ENCODE data around the gene MACROH2A2. TPM values are rescaled to one million over a fixed set of nuclear protein-coding genes. Genes with fewer than 3 reads are reported as not detected.

The MACROH2A2 gene
- total RNA-seq, 4 donors from 2014 or later = 9.9 to 21.3 (median 15.9) TPM

DNA sequence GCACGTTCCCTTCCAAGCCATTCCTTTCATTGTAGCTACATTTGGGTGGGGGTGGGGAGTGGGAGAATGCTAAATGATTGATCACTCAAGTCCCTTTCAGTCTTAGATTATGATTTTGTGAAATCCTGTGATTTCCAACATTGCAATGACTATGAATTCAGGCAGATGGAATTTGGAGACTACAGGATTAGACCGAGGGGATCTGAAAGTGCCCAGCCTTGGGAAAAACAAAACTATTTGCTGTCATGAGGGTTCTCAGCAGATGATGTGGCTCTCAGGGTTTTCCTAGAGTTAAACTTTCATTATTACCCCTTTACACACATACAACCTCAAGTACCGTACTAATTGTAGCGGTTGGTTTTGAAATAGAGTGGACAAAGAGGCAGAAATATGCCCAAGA, 4.7 kb downstream of the MACROH2A2 start:
- no peaks in the 10 kb centered on the region for H3K36me3 ChIP-seq
- TF ChIP-seq EP300 (IDR thresholded peaks at IDR 0.05) (no peak), POLR2AphosphoS5 (IDR thresholded peaks at IDR 0.05) (no peak), POLR2A (IDR thresholded peaks at IDR 0.05) (no peak)
- TF ChIP-seq, protein P1, sequence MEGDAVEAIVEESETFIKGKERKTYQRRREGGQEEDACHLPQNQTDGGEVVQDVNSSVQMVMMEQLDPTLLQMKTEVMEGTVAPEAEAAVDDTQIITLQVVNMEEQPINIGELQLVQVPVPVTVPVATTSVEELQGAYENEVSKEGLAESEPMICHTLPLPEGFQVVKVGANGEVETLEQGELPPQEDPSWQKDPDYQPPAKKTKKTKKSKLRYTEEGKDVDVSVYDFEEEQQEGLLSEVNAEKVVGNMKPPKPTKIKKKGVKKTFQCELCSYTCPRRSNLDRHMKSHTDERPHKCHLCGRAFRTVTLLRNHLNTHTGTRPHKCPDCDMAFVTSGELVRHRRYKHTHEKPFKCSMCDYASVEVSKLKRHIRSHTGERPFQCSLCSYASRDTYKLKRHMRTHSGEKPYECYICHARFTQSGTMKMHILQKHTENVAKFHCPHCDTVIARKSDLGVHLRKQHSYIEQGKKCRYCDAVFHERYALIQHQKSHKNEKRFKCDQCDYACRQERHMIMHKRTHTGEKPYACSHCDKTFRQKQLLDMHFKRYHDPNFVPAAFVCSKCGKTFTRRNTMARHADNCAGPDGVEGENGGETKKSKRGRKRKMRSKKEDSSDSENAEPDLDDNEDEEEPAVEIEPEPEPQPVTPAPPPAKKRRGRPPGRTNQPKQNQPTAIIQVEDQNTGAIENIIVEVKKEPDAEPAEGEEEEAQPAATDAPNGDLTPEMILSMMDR (IDR thresholded peaks at IDR 0.05) = no peak
- peaks cover 19% of the 10 kb centered on the region for H3K27me3 ChIP-seq
- WGBS = 92% methylated on average over 4 of the region's 4 CpGs
- no peak overlapping the region for H3K4me3 ChIP-seq
- no peaks in the 10 kb centered on the region for H3K9me3 ChIP-seq
- peaks cover 15% of the 10 kb centered on the region for H3K4me1 ChIP-seq
- H3K27ac ChIP-seq = no peak overlapping the region
- DNase-seq (ENCODE audit: low spot score in 2 of 2) = no peak

DNA sequence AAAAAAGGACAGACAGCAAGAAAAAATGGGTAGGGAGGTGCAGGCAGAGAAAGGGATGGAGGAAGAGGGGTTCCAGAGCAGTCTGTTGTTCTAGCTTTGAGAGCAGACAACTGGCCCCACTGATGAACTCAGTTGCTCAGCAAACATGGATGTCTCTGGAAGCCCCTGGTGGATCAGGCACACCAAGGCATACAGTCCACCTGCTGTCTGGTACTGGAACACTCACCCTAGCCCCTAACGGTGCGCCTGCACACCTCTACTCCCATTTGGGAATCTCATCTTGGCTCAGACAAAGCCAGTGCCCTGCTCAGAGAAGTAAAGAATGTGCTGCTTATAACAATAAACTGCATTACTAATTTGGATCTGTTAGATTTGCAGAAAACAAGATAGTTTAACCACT, 7.7 kb downstream of the MACROH2A2 start:
- 90% methylated on average over 2 of the region's 2 CpGs for WGBS
- no peak overlapping the region for H3K4me3 ChIP-seq
- TF ChIP-seq POLR2AphosphoS5 (IDR thresholded peaks at IDR 0.05) = no peak
- no peak for TF ChIP-seq POLR2A (IDR thresholded peaks at IDR 0.05)
- no peak for TF ChIP-seq EP300 (IDR thresholded peaks at IDR 0.05)
- TF ChIP-seq, protein P1 (IDR thresholded peaks at IDR 0.05) = no peak

DNA sequence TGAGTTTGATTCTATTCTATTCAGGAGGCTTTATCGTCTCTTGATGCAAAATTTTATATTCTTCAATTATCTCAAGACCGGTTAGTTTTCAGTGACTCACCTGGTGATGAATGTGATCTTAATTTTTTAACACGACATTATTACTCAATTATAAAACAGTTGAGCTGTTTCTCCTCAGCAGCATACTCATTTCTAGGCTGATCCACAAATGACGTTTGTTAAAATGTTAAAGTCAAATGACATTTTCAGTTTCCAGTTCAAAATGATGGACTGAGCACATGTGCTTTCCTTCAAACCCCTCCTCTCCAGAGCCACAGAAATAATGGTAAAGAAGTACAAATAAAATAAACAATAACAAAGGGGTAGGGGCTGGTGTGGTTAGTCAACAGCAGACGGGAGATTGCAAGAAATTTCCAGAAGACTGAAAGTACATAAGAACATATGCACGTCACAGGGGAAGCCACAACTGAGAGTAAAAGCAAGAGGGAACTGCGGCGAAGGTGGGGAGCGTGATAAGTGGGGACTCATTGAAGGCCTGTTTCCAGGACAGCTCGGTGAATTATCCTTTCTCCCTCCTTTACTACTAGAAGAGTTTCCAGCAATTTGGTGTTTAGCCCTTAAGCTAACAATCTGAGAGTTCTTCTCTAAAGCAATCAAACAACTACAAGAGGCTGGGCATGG, 10.9 kb downstream of the MACROH2A2 start:
- Histone ChIP-seq H3K9me3 (no peaks in the 10 kb centered on the region), H3K27me3 (no peaks in the 10 kb centered on the region), H3K4me1 (no peaks in the 10 kb centered on the region), H3K27ac (no peak overlapping the region), H3K4me3 (no peak overlapping the region), H3K36me3 (no peaks in the 10 kb centered on the region)
- DNase-seq (ENCODE audit: low spot score in 2 of 2) = no peak
- 72% methylated on average over 10 of the region's 10 CpGs for WGBS
- TF ChIP-seq EP300 (IDR thresholded peaks at IDR 0.05) (no peak), POLR2AphosphoS5 (IDR thresholded peaks at IDR 0.05) (no peak), POLR2A (IDR thresholded peaks at IDR 0.05) (no peak)
- TF ChIP-seq, protein P1 (IDR thresholded peaks at IDR 0.05) = no peak

More for the DNA sequence above, 7.7 kb downstream of the MACROH2A2 start:
- H3K36me3 ChIP-seq = no peaks in the 10 kb centered on the region
- no peaks in the 10 kb centered on the region for H3K4me1 ChIP-seq
- no peaks in the 10 kb centered on the region for H3K27me3 ChIP-seq
- no peak for DNase-seq (ENCODE audit: low spot score in 2 of 2)
- no peaks in the 10 kb centered on the region for H3K9me3 ChIP-seq
- no peak overlapping the region for H3K27ac ChIP-seq

DNA sequence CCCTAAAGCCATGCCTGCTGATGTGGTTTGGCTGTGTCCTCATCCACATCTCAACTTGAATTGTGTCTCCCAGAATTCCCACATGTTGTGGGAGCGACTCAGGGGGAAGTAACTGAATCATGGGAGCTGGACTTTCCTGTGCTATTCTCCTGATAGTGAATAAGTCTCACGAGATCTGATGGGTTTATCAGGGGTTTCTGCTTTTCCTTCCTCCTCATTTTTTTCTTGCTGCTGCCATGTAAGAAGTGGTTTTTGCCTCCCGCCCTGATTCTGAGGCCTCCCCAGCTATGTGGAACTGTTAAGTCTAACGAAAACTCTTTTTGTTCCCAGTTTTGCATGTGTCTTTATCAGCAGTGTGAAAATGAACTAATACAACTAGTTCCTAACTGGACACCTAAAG, 11.8 kb downstream of the MACROH2A2 start:
- Histone ChIP-seq H3K36me3 (no peaks in the 10 kb centered on the region), H3K4me3 (no peak overlapping the region), H3K27ac (no peak overlapping the region), H3K4me1 (no peaks in the 10 kb centered on the region), H3K27me3 (no peaks in the 10 kb centered on the region), H3K9me3 (no peaks in the 10 kb centered on the region)
- no peak for DNase-seq (ENCODE audit: low spot score in 2 of 2)
- 88% methylated on average over 4 of the region's 4 CpGs for WGBS
- TF ChIP-seq, protein P1 (IDR thresholded peaks at IDR 0.05) = no peak
- TF ChIP-seq EP300 (IDR thresholded peaks at IDR 0.05) = no peak
- TF ChIP-seq POLR2A (IDR thresholded peaks at IDR 0.05) = no peak
- no peak for TF ChIP-seq POLR2AphosphoS5 (IDR thresholded peaks at IDR 0.05)

DNA sequence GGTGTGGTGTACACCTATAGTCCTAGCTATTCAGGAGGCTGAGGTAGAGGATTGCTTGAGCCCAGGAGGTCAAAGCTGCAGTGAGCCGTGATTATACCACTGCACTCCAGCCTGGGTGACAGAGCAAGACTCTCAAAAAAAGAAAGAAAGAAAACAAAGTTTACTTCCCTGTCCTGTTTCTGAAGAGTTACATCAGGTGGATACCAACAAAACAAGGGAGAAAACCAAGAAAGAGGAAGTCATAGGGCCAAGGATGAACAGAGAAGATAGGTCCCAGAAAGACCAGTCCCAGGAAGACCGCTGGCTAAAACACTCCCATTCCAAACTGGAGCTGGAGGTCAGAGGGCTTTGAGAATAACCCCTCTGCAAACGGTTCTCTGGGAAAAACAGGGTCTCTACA, 13.5 kb downstream of the MACROH2A2 start:
- TF ChIP-seq POLR2A (IDR thresholded peaks at IDR 0.05) = no peak
- H3K9me3 ChIP-seq = no peaks in the 10 kb centered on the region

More for the DNA sequence above, 13.5 kb downstream of the MACROH2A2 start:
- Histone ChIP-seq H3K4me3 (no peak overlapping the region), H3K27me3 (no peaks in the 10 kb centered on the region), H3K4me1 (no peaks in the 10 kb centered on the region), H3K27ac (no peak overlapping the region), H3K36me3 (no peaks in the 10 kb centered on the region)
- WGBS = 84% methylated on average over 3 of the region's 3 CpGs
- no peak for DNase-seq (ENCODE audit: low spot score in 2 of 2)
